ENCODE data around the gene RPS6KC1. TPM values are rescaled to one million over a fixed set of nuclear protein-coding genes. Genes with fewer than 3 reads are reported as not detected.
A peak's percentile ranks its signal among the peaks of the same experiment; 100 is the strongest.

Gene RPS6KC1
- total and polyA plus RNA-seq, 9 of the 15 experiments (the other 6 are each of a cell fraction or from before 2014, with no cell fraction given), result 4.3 to 34.6 (median 20.9) TPM

DNA sequence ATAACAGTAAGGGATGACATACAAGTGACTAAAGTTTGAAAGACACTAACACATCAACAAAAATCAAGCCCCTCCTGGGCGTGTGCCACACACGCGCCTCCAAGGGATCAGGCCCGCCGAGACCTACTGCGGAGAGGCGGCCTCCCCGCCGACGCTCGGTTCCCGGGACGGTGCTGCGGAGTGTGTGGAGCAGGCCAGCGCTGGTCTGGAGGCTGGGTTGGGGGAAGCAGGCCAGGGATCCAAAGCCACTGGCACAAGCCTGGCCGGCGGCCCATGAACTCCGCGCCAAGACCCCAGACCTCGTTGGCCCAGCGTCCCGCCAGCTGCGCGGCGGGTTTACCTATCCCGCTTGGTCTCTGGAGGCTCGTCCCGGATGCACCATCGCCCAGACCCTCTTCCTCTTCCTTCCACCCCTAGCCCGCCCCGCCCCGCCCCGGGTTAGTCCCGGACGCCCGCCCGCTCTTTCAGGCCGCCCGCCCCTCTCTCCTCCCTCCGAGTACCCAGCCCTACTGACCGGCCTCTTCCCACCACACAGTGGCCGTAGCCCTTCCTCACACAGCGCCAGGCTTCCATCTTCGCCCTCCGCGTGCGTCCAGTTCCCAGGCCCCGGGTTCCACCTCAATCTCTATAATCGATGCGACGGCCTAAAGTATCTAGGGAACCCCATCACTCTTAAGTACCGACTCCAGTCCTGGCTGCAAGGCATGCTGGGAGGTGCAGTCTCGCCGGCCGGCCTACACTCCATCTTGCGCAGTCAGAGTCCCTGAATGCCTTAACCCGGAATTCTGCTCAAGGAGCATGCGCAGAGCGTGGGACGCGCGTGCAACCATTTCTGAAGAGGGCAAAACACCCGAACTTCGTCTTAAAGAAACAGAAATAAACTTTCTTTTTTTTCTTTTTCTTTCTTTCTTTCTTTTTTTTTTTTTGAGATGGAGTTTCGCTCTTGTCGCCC is 35.7 kb upstream of the RPS6KC1 start, which contains the start of gene ANGEL2:
Gene ANGEL2, minus strand, starts transcription at position 769 of the 952 bp plus-strand sequence. Its CDS starts 196 bp downstream, at position 573.
- TSS peak; percentile 62 for BruUV-seq (replicated peaks)
- Histone ChIP-seq H3K4me1 (replicated peaks in 1 of 2; ENCODE audit: control insufficient read depth in 2 of 2, insufficient read depth in 2 of 2, low read length in 2 of 2) (peaks cover 15 to 22% of the 10 kb centered on the region in 2 experiments), H4K20me1 (replicated peaks; ENCODE audit: control insufficient read depth, insufficient read depth, low read length) (no peaks in the 10 kb centered on the region), H3K79me2 (ENCODE audit: control insufficient read depth, insufficient read depth, low read length) (peaks cover 45% of the 10 kb centered on the region), H3K9ac (ENCODE audit: insufficient read depth in 1 of 2, low read depth in 2 of 2, low read length in 2 of 2) (peak within 1 kb of the TSS; percentile 81 to 93), H3K36me3 (ENCODE audit: control insufficient read depth, insufficient read depth, low read length) (peaks cover 30% of the 10 kb centered on the region; the same call in 2 of the 3 replicates), H3K4me3 (peak within 1 kb of the TSS; percentile 72), H2AFZ (ENCODE audit: low read depth, low read length) (peak within 1 kb of the TSS; percentile 99), H3K9me3 (replicated peaks; ENCODE audit: control insufficient read depth, insufficient read depth, low read depth, low read length) (no peaks in the 10 kb centered on the region), H3K9me1 (ENCODE audit: control insufficient read depth, insufficient read depth, low read length) (no peaks in the 10 kb centered on the region), H3K27ac (ENCODE audit: extremely low read depth, low read depth, low read length) (peak within 1 kb of the TSS; percentile 65), H3K4me2 (ENCODE audit: insufficient read depth, low read length) (peak within 1 kb of the TSS; percentile 92), H3K27me3 (ENCODE audit: control insufficient read depth in 2 of 2, insufficient read depth in 2 of 2, low read length in 2 of 2) (no peaks in the 10 kb centered on the region)
- peak; percentile 88 for FAIRE-seq
- DNase-seq (ENCODE audit: extremely low read depth in 1 of 4, low spot score in 3 of 4), result peak; percentile 91 to 100 (median 94)
- ChIA-PET POLR2A (interaction anchor here (0.6 to 2.6 kb wide), 8 partner anchors 11 to 198 kb away, joined by 3 to 11 read pairs (median 4); no protein-coding TSS in a partner anchor), CTCF (ENCODE audit: low intra/inter-chr PET ratio) (no interaction called here)
- in situ Hi-C loops (cut with MboI), result no loop called here
- peak; percentile 91 for ATAC-seq
- WGBS (ENCODE audit: insufficient coverage, low coverage, missing lambda C conversion rate), result under 1% methylated on average over 52 of the region's 66 CpGs
- intact Hi-C loops (cut with micrococcal nuclease), result loop anchor here (1.0 kb wide), 1 partner anchor 55 kb away; no protein-coding TSS in a partner anchor
- TF ChIP-seq CHD4 (IDR thresholded peaks at IDR 0.05; ENCODE audit: insufficient read depth, insufficient replicate concordance, low read depth, low read length, poor library complexity, severe bottlenecking) (no peak), ZNF518B (CRISPR knock-in tag; IDR thresholded peaks at IDR 0.05) (no peak), ZBTB8A (IDR thresholded peaks at IDR 0.05; ENCODE audit: partially characterized antibody) (no peak), MXI1 (IDR thresholded peaks at IDR 0.05; ENCODE audit: low read depth, low read length) (no peak), TSC22D4 (tag; IDR thresholded peaks at IDR 0.05) (no peak), SRSF1 (IDR thresholded peaks at IDR 0.05; ENCODE audit: low read depth, low read length) (peak; percentile 40; the same call in 1 of the 2 replicates), U2AF1 (optimal IDR thresholded peaks at IDR 0.05; ENCODE audit: low read depth, low read length) (peak; percentile 48), POLR3G (IDR thresholded peaks at IDR 0.05; ENCODE audit: extremely low read depth, insufficient read length, insufficient replicate concordance) (no peak)
- TF ChIP-seq, protein P1, sequence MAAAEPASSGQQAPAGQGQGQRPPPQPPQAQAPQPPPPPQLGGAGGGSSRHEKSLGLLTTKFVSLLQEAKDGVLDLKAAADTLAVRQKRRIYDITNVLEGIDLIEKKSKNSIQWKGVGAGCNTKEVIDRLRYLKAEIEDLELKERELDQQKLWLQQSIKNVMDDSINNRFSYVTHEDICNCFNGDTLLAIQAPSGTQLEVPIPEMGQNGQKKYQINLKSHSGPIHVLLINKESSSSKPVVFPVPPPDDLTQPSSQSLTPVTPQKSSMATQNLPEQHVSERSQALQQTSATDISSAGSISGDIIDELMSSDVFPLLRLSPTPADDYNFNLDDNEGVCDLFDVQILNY (CRISPR knock-in tag; IDR thresholded peaks at IDR 0.05), result no peak; the same call in 1 of the 2 replicates
- TF ChIP-seq, protein P2, sequence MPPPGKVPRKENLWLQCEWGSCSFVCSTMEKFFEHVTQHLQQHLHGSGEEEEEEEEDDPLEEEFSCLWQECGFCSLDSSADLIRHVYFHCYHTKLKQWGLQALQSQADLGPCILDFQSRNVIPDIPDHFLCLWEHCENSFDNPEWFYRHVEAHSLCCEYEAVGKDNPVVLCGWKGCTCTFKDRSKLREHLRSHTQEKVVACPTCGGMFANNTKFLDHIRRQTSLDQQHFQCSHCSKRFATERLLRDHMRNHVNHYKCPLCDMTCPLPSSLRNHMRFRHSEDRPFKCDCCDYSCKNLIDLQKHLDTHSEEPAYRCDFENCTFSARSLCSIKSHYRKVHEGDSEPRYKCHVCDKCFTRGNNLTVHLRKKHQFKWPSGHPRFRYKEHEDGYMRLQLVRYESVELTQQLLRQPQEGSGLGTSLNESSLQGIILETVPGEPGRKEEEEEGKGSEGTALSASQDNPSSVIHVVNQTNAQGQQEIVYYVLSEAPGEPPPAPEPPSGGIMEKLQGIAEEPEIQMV (tag; conservative IDR thresholded peaks at IDR 0.05; ENCODE audit: low read depth), result no peak

All from K562 (cell line).